Right lobe of liver (tissue), 4 donors: ENCODE measurements around the gene TEX54.

Source experiments
- CTCF ChIP-seq, 4 donors: fragments of 200-600 bp in 3 of 4; fragments of 450-650 bp in 1 of 4; IDR thresholded peaks; one replicate each; pipeline versions ENCODE4 v1.5.1 to v1.8.0; 2016 to 2022; ENCODE audit warnings: antibody characterized with exemption in 4 of 4, mild to moderate bottlenecking in 2 of 4
- POLR2A ChIP-seq: fragments of 450-650 bp; IDR thresholded peaks from one replicate; pipeline ENCODE4 v1.6.1; 2017; ENCODE audit warnings: antibody characterized with exemption, mild to moderate bottlenecking
- donor health status: DM: no; HTN: no; CAD: no.
- donor health status: DM: no; HTN: no; CAD: no.
- donor health status: DM: no; HTN: yes; CAD: no.

GRCh38 chr11:62876712-62877111, 44.1 kb upstream of the TEX54 start:
- TF ChIP-seq CTCF (IDR thresholded peaks at IDR 0.05): no peak
- no peak for TF ChIP-seq POLR2A
